Inflammatory macrophage (primary cell): ENCODE data around the gene ADAMTS18.

ENCODE experiments used
- DNase-seq, 2 donors: peaks; one replicate each; pipeline ENCODE4 v3.0.0-alpha.2; 2020 to 2022

The ADAMTS18 gene

GRCh38 chr16:77435272-77435820, 512 bp upstream of the ADAMTS18 start:
- DNase-seq, result no peak

GRCh38 chr16:77434022-77434529, 758 bp downstream of the ADAMTS18 start:
- DNase-seq, result no peak

GRCh38 chr16:77433146-77433545, 1.7 kb downstream of the ADAMTS18 start:
- DNase-seq, result no peak

- DNase-seq, result no peak
Measured at GRCh38 chr16:77432264-77432663, 2.6 kb downstream of the ADAMTS18 start.

GRCh38 chr16:77430787-77431585, 3.8 kb downstream of the ADAMTS18 start:
- DNase-seq, result no peak

GRCh38 chr16:77430360-77430759, 4.5 kb downstream of the ADAMTS18 start:
- no peak for DNase-seq

GRCh38 chr16:77424871-77425604, 9.8 kb downstream of the ADAMTS18 start:
- no peak for DNase-seq

- DNase-seq, result no peak
Measured at GRCh38 chr16:77422196-77422784, 12.5 kb downstream of the ADAMTS18 start.

- DNase-seq, result no peak
Measured at GRCh38 chr16:77416939-77417480, 17.8 kb downstream of the ADAMTS18 start.

GRCh38 chr16:77414752-77415231, 20.0 kb downstream of the ADAMTS18 start:
- DNase-seq, result no peak

GRCh38 chr16:77410449-77410848, 24.4 kb downstream of the ADAMTS18 start:
- no peak for DNase-seq

GRCh38 chr16:77409311-77409710, 25.5 kb downstream of the ADAMTS18 start:
- DNase-seq, result no peak

GRCh38 chr16:77408607-77409006, 26.2 kb downstream of the ADAMTS18 start:
- DNase-seq, result no peak

- no peak for DNase-seq
Measured at GRCh38 chr16:77406680-77407079, 28.2 kb downstream of the ADAMTS18 start.

GRCh38 chr16:77404775-77405174, 30.1 kb downstream of the ADAMTS18 start:
- DNase-seq, result no peak

GRCh38 chr16:77403732-77404131, 31.1 kb downstream of the ADAMTS18 start:
- no peak for DNase-seq

GRCh38 chr16:77402672-77403071, 32.2 kb downstream of the ADAMTS18 start:
- no peak for DNase-seq

- no peak for DNase-seq
Measured at GRCh38 chr16:77402118-77402517, 32.7 kb downstream of the ADAMTS18 start.

- no peak for DNase-seq
Measured at GRCh38 chr16:77399546-77399945, 35.3 kb downstream of the ADAMTS18 start.

- no peak for DNase-seq
Measured at GRCh38 chr16:77399066-77399465, 35.8 kb downstream of the ADAMTS18 start.

GRCh38 chr16:77398495-77398894, 36.3 kb downstream of the ADAMTS18 start:
- no peak for DNase-seq

GRCh38 chr16:77396461-77396860, 38.4 kb downstream of the ADAMTS18 start:
- no peak for DNase-seq

- DNase-seq, result no peak
Measured at GRCh38 chr16:77394699-77395098, 40.1 kb downstream of the ADAMTS18 start.
